Measurements from ENCODE around the gene MTFR2.

Gene MTFR2

GRCh38 chr6:136249811-136250685 lies at the start of gene MTFR2:
MTFR2 (minus strand) TSS chr6:136250311; CDS start chr6:136249099, 1,212 bp downstream.
- no peak for DNase-seq

- DNase-seq: no peak
Measured at GRCh38 chr6:136294621-136295020, 44.5 kb upstream of the MTFR2 start.

- no peak for DNase-seq
Measured at GRCh38 chr6:136290410-136291010, 40.4 kb upstream of the MTFR2 start.

- peak; percentile 59 for DNase-seq
Measured at GRCh38 chr6:136289579-136290409, 39.7 kb upstream of the MTFR2 start, which contains the start of gene BCLAF1. BCLAF1 (minus strand) TSS chr6:136289846; CDS start chr6:136279866, 9,980 bp downstream.

- DNase-seq: no peak
Measured at GRCh38 chr6:136289327-136289578, 39.1 kb upstream of the MTFR2 start.

- DNase-seq: peak; percentile 36
Measured at GRCh38 chr6:136288566-136289326, 38.6 kb upstream of the MTFR2 start.

- DNase-seq: no peak
Measured at GRCh38 chr6:136284909-136285308, 34.8 kb upstream of the MTFR2 start.

GRCh38 chr6:136282906-136283305 lies 32.8 kb upstream of the MTFR2 start:
- no peak for DNase-seq

GRCh38 chr6:136280032-136280609 lies 30.0 kb upstream of the MTFR2 start:
- no peak for DNase-seq

GRCh38 chr6:136274062-136274461 lies 24.0 kb upstream of the MTFR2 start:
- DNase-seq: no peak

- DNase-seq: no peak
Measured at GRCh38 chr6:136265101-136265500, 15.0 kb upstream of the MTFR2 start.

GRCh38 chr6:136262940-136263339 lies 12.8 kb upstream of the MTFR2 start:
- DNase-seq: no peak

GRCh38 chr6:136254851-136255466 lies 4.8 kb upstream of the MTFR2 start:
- no peak for DNase-seq

- no peak for DNase-seq
Measured at GRCh38 chr6:136253734-136254133, 3.6 kb upstream of the MTFR2 start.

- DNase-seq: no peak
Measured at GRCh38 chr6:136252441-136252840, 2.3 kb upstream of the MTFR2 start.

GRCh38 chr6:136251394-136251793 lies 1.3 kb upstream of the MTFR2 start:
- DNase-seq: no peak

GRCh38 chr6:136250686-136251008 lies 536 bp upstream of the MTFR2 start:
- no peak for DNase-seq

- DNase-seq: no peak
Measured at GRCh38 chr6:136249336-136249735, 775 bp downstream of the MTFR2 start.

- no peak for DNase-seq
Measured at GRCh38 chr6:136244061-136244616, 6.0 kb downstream of the MTFR2 start.

GRCh38 chr6:136236466-136237293 lies 13.4 kb downstream of the MTFR2 start:
- DNase-seq: no peak

- DNase-seq: no peak
Measured at GRCh38 chr6:136235233-136235564, 14.9 kb downstream of the MTFR2 start.
